Measurements from ENCODE around the gene ACAD11.
A peak's percentile ranks its signal among the peaks of the same experiment; 100 is the strongest.

The ACAD11 gene, protein sequence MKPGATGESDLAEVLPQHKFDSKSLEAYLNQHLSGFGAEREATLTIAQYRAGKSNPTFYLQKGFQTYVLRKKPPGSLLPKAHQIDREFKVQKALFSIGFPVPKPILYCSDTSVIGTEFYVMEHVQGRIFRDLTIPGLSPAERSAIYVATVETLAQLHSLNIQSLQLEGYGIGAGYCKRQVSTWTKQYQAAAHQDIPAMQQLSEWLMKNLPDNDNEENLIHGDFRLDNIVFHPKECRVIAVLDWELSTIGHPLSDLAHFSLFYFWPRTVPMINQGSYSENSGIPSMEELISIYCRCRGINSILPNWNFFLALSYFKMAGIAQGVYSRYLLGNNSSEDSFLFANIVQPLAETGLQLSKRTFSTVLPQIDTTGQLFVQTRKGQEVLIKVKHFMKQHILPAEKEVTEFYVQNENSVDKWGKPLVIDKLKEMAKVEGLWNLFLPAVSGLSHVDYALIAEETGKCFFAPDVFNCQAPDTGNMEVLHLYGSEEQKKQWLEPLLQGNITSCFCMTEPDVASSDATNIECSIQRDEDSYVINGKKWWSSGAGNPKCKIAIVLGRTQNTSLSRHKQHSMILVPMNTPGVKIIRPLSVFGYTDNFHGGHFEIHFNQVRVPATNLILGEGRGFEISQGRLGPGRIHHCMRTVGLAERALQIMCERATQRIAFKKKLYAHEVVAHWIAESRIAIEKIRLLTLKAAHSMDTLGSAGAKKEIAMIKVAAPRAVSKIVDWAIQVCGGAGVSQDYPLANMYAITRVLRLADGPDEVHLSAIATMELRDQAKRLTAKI

DNA sequence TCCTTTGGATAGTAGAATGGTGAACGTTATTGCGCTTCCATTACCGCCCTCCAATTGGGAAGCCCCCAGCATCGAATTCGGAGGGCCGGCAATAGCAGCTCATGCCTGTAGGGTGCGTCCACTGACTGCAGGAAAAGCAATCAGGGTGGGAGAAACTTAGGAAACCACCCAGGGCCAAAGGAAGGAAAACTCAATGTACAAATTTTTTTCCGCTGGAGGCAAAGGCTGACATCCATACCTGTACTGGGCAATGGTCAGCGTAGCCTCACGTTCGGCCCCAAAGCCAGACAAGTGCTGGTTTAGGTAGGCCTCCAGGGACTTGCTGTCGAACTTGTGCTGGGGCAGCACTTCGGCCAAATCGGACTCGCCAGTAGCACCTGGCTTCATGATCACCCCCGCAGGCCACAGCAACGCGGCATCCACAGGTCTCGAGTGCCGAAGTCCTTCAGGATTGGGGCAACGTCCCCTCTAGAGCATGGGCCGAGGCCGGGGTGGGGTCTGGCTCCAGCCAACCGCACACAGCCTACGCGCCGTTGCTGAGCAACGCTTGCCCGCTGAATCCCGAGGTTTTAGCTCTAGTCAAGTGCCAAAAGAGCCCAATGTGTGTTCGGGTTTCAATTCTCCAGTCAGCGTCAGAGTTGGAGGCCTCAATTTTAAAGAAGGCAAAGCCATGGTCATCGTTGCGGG lies at the start of gene ACAD11:
ACAD11 (minus strand) TSS at position 445 of the 687 bp plus-strand sequence; CDS start at position 387, 58 bp downstream.
- DNase-seq = peak; percentile 40

DNA sequence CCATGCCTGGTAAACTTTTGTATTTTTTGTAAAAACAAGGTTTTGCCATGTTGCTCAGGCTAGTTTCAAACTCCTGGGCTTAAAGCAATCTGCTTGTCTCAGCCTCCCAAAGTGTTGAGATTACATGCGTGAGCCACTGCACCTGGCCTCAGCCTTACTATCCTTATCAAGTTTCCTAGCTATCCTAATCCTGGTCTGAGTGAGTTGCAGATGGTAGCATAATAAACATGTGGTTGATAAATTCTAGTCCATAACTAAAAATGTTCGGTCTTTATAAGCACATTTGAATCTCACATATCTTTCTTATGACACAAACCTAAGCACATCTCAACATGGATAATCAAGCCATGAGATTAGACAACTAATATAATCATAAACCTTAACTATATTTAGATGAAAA lies 44.1 kb upstream of the ACAD11 start:
- DNase-seq = no peak

DNA sequence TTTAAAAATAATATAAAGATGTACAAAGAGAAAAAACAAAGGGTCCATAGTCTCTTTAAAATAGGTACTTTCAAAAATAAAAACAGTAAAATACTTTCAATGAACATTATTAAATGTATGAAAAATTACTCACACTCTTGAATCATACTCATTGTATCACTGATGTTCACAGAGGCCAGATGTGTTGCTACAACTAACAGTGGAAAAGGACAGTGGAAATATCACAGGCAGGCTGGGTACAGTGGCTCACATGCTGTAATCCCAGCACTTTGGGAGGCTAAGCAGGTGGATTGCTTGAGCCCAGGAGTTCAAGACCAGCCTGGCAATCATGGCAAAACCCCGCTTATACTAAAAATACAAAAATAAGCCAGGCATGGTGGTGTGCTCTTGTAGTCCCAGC lies 35.8 kb upstream of the ACAD11 start:
- no peak for DNase-seq

DNA sequence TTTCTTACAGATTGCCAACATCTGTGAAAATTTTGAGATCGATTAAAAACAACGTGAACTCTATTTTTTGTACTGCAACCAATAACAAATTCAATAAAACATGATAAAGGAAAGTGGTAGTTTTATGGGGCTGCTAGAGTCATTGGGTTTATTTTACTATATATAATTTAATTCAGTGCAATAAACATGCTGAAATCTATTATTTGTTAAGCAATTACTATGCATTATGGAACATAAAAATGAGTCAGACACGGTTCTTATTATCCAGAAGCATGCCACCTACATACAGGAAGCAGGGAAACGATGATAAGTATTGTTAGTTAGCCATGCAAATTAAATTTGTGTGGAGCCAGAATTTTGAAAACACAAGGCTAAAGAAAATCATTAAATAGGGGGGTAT lies 35.4 kb upstream of the ACAD11 start:
- DNase-seq = no peak

DNA sequence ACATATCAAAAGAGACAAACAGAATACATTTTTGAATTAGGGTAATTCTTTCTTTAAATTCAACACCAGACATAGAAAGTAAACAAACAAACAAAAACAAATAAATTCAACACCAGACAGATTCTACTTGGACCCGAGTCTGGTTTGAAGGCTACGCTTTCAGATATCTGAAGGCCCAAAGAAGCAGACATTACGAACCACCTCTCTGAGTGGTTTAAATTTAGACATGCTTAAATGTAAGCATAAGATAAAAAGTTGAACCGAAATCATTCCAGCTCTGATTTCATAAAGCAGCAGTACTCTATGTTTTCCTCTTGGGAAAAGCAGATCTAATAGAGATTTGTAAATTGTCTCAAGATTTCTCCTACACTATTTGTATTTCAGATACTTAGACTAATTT lies 30.4 kb upstream of the ACAD11 start:
- no peak for DNase-seq

DNA sequence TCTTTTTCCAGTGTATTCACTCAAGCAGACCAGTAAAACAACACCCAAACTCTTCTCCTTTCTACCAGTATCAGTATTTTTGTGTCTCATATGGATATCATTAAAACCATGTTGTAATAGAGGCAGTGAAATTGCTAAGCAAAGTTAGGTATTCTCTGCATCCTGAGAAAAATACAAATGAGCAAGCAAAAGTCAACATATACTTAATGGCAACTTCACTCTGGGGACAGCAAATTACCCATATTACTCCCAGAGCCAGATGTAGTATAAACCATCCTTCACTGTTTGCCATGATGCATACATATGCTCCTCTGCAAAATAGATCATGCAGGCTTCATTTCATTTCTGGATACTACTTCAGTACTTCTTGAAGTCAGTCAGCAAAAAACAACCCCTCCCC lies 22.6 kb upstream of the ACAD11 start:
- no peak for DNase-seq

DNA sequence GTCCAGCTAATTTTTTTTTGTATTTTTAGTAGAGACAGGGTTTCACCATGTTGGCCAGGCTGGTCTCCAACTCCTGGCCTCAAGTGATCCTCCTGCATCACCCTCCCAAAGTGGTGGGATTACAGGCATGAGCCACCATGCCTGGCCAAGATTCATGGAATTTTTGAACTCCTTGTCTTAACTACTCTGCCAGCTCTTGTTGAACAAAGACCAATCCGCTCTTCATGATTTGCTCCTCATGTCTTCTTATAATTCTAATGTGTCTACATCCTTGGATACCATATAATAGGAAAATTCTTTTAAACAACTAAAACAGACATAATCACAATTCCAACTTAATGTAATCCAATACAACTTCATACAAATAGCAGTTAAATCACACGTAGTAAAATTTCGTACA lies 21.8 kb upstream of the ACAD11 start:
- DNase-seq = no peak

DNA sequence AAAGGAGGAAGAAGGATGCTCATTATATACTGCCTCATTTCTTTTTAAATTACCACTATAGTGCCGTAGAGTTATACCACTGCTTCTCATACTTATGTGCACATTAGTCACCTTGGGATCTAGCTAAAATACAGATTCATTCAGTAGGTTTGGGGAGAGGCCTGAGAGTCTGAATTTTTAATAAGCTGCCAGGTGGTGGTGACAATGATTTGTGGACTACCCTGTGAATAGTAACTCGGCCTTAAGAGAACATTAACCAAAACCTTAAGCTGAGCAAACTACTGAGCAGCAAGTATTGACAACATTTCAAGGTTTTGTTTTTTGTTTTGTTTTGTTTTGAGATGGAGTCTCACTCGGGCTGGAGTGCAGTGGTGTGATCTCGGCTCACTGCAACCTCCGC lies 20.3 kb upstream of the ACAD11 start:
- DNase-seq = no peak

DNA sequence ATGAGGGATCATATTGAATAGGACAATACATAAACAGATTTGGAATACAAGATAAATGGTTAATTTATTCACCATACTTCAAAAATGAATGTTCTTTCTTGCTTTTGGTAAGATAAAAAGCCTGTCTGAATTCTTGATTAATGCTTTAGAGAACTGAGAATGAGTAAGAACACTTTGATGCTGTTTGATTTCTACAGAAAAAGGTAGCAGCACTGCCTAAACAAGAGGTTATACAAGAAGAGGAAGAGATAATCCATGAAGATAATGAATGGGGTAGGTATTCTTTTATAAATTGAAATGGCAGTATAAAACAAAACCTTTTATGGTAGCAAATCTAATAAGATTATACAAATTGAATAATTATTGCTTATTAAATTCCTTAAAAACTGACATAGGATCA lies 15.8 kb upstream of the ACAD11 start:
- no peak for DNase-seq

DNA sequence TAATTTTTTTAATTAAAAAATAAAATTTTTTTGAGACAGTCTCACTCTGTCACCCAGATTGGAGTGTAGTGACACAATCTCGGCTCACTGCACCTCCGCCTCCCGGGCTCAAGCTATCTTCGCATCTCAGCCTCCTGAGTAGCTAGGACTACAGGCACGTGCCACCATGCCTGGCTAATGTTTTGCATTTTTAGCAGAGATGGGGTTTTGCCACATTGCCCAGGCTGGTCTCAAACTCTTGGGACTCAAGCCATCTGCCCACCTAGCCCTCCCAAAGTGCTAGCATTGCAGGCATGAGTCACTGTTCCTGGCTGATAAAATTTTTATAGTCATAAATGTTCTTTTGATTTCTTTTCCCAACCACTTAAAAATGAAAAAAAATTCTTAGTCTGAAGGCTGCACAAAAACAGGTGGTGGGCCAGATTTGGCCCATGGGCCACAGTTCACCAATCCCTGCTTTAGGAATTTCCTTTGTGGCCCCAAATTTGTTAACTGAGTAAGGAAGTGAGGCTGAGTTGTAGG lies 9.7 kb upstream of the ACAD11 start:
- no peak for DNase-seq

DNA sequence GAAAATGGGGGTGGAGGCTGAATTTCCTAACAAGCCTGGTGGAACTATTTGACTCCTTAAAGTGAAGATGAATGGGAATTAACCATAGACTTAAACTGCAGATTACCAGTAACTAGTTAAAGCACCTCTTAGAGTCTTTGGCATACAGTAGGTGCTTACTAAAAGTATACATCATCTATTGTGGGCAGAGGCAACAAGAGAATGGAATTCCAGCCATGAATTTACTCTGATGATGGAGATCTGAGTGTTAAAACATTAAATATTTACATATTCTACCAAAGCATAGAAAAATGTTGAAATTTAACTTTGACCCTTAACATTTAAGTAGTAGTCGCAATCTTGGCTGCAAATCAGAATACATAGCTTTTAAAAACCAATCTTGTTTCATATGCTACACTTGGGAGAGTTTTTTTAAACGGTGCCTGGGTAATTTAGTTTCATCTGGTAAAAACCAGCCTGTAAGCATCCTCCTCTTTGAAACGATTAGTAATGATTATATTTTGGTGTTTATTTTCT lies 5.7 kb upstream of the ACAD11 start:
- no peak for DNase-seq

DNA sequence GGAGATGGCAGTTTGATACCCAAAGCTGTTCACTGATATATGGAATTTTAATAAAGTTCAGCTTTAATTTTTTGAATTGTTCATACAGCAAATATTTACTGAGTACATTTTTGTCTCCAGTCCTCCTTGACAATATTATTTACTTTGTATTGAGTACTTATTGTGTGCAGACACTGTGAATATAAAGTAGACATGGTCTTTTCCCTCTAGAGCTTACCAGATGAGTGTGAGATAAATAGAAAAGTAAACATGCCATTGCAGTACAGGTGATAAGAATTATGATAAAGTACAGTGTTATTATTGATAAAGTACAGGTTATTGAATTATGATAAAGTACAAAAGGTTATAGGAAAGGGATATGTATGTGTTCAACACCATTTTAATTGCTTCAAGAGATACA lies 2.6 kb upstream of the ACAD11 start:
- no peak for DNase-seq

DNA sequence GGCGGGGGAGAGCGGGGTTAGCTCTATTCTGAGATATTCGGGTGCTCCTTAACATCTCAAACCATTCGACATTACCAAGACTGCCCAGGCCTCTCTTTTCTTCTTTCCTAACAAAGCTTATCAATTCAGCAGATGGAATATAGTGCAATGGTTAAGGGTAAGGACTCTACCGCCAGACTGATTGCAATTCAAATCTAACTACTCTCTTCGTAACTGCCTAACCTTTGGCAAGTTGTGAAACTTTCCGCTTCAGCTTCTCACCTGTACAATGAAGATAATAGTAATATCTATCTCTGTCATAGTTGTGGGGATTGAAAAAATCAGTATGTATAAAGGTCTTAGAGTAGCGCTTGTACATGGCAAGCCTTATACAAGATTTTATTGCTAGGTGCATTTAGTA lies 1.5 kb upstream of the ACAD11 start:
- DNase-seq = no peak

DNA sequence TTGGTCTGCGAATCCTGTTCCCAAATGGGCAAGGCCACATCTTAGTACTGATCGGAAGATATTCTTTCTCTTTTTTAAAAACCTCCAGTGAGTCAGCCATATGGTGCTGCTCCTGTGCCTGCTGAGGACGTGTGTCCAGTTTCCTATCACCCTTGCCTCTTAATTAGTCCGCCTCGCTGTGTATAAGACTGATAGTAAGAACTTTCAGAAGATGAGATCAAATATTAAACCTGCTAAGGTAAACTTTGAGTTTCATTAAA lies 1.1 kb upstream of the ACAD11 start:
- DNase-seq = no peak

DNA sequence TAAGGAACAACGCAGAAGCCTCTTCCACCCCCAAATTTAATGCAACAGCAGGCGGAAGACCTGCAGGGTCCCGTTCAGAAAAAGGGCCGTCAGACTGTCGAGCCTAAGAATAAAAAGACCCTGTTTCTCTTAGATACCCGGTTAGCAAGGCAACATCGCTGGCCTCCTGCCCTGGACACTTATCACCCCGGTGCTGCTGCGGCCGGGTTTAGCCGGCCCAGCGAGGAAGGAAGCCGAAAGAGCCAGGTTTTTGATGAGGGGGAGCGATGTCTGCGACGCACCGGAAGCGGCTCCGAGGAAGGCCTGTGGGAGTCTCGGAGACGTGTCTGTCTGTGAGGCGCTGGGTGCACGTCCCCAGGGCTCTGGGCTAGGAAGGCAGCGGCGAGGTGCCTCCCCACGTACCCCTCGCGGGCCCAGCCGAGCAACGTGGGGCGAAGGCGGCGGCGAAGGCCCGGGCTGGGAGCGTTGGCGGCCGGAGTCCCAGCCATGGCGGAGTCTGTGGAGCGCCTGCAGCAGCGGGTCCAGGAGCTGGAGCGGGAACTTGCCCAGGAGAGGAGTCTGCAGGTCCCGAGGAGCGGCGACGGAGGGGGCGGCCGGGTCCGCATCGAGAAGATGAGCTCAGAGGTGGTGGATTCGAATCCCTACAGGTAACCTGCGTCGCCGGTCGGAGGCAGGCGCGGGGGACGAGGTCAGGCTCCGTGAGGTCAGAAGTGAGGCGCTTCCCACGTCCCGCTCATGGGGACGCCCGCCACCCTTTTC lies 622 bp upstream of the ACAD11 start, which contains the start of gene UBA5:
UBA5 (plus strand) TSS at position 278 of the 759 bp plus-strand sequence; CDS start at position 487, 209 bp downstream.
- DNase-seq = peak; percentile 74

DNA sequence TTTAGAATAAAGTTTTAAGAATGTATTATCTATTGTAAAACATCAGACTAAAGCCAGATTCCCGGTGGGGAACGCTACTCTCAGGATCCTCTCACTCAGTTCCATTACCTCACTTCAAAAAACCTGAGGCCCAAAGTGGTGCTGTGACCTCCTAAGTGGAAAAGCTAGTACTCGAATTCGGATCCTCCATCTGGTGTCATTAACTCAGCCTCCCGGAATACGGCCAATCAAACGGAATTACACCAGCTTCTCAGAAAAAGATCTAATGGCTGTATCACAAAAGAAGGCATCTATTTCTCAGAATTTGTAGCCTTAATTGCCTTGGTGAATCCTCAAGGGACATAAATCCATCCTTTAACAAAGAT lies 627 bp downstream of the ACAD11 start:
- peak; percentile 1 for DNase-seq

DNA sequence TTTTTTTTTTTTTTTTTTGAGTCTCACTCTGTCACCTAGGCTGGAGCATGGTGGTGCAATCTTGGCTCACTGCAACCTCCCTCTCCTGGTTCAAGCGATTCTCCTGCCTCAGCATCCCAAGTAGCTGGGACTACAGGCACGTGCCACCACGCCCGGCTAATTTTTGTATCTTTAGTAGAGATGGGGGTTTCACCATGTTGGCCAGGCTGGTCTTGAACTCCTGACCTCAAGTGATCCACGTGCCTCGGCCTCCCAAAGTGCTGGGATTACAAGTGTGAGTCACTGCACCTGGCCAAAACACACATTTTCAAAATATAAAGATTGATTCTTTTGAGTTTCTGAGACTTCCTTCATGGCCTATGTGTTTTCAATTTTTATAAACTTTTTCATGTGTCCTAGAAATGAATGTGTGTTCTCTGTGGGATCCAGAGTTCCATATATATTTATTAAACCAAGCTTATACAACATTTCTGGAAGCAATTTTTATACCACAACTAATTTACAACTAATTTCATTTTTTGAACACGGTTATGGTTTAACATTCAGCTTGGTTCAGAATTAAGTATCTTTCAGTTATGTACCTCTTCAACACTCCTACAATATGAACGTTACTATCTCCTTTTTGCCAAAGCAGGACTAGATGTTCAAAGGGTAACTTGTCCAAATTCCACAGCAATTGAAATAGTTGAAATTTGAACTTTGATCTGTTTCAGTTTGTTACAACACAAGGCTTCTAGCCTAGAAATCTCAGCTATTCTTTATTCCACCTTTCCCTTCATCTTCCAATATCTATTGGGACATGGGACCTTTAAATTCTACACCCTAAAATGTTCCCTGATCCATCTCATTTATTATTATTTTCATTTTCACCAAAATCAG lies 1.5 kb downstream of the ACAD11 start:
- DNase-seq = no peak

DNA sequence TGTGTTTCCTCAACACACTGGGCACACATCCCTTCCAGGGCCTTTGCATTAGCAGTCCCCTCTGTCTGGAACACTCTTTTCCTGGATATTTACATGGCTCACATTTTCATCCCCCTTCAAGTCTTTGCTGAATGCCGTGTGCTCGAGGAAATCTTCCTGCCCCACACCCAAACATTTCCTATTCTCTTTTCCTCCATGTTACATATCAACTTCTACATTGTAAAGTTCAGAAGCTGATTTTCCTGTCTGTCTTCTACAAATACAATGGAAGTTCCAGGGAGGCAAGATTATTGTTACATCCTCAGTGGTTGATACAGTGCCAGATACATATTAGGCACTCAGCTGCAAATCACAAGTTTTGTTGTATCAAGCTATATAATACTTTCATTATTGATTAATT lies 4.1 kb downstream of the ACAD11 start:
- no peak for DNase-seq

DNA sequence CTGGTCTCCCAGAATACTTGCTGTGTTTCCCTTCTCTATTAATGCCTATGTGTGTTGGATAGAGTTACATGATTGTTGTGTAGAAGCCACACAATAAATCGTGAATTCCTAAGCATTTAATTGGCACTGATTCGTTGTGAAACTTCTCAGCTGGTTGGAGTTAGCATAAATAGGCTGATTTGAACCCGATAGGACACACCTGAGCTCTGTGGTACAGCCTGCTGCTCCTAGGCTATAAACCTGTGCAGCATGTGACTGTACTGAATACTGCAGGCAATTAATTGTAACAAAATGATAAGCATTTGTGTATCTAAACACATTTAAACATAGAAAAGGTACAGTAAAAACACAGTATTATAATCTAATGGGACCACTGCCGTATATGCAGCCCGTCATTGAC lies 4.9 kb downstream of the ACAD11 start:
- no peak for DNase-seq

DNA sequence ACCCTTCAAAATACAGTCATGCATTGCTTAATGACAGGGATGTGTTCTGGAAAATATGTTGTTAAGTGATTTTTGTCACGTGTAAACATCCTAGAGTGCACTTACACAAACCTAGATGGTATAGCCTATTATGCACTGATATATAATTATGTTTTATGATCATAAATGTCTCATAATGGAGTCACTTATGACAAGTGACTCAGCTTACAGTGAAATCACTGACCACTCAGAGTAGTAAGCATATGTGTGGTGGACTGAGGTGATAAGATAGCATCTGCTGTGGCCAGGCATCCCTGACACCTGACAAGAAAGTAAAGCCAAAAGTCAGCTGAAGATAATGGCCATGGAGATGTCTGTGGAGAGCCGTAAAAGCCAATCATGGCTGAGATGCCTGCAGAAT lies 5.4 kb downstream of the ACAD11 start:
- no peak for DNase-seq

DNA sequence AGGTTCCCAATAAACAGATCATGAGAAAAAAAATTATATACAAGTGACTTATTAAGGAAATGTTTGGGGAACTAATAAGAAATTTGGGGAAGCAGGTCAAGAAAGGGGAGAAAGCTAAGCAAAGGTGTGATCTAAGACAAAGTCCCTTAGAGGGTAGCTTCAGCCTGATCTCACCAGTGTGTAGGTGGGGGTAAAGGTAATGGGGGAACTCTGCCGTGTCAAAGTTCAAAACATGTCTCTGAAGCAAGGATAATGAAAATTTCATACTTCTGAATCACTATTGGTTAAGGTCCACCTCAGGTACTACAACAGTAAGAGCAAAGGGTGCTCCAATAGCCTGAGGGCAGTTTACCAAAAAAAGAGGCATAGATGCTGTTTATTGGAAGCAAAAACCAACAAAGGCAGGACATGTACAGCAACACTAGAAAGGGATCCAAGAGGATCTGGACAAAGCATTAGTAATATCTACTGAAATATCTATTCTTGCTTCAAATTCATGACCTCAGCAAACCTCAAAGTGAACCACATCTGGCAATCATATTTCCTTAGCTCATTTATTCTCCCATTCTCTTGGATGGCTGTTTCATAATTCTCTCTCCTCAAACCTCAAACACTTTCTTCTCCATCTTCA lies 6.9 kb downstream of the ACAD11 start:
- DNase-seq = no peak

Measured in CD4-positive, alpha-beta T cell treated with Interleukin-21 for 1 hour (primary cell).